Right ventricle myocardium inferior (tissue), 1 donor: ENCODE measurements around the gene PRKX. TPM values are rescaled to one million over a fixed set of nuclear protein-coding genes. Genes with fewer than 3 reads are reported as not detected.
"Not testable (repeated sequence)": the region's sequence is repeated elsewhere in the genome, so short reads cannot be mapped to it uniquely, and the experiment has no call there.

ENCODE experiments used
- ATAC-seq: fragments of 200-7000 bp; cut with Tn5 transposase; one replicate; pipeline ENCODE4 v1.9.1; 2020; ENCODE audit warnings: mild to moderate bottlenecking, moderate library complexity
- DNase-seq: peaks from one replicate; pipeline ENCODE4 v3.0.0; 2021; ENCODE audit errors: missing footprints
- intact Hi-C: fragments of 100-400 bp; cut with DNase I; formaldehyde crosslinking; loops from one replicate; pipeline ENCODE4 v1.11.0; 2022
- total RNA-seq: library from RNA; stranded (reverse); fragmentation: NEBNext Ultra II Directional; extraction: Animal tissue kit (Norgen Biotek cat#: 25700); gene quantifications from one replicate; pipeline ENCODE4 v1.2.1, GENCODE V29; 2021
- donor health status: DM: no; HTN: yes; CAD: no; lungs with severe emphysema.

The PRKX gene
- total RNA-seq, 1 donor from 2014 or later, result 3.8 TPM

DNA sequence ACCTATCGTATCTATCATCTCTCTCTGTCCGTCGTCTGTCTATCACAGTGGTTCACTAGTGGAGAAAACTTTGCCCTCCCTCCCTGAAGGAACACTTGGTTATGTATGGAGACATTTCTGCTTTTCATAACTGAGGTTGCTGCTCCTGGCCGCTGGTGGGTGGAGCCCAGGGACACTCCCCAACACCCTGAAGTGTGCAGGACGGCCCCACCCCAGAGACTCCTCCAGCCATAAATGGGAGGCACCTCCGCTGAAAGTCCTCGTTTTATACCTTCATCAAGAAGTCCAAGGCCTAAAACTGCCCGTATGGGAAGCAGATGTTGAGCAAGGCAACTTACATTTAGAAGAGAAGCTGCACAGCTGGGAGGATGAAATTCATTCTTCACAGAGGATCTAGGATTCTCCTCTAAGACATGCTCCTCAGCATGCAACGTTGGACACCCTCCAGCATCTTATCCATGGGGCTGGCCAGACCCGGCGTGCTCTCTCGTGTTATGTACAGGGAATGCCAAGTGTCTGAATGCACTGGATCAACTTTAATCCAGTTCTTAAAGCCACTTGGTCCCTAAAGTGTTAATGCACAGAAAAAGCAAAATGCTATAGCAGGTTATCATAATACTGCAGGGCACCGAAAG is 43.5 kb downstream of the PRKX start:
- intact Hi-C loops, result no loop called here
- DNase-seq, result no peak
- ATAC-seq, result no peak

DNA sequence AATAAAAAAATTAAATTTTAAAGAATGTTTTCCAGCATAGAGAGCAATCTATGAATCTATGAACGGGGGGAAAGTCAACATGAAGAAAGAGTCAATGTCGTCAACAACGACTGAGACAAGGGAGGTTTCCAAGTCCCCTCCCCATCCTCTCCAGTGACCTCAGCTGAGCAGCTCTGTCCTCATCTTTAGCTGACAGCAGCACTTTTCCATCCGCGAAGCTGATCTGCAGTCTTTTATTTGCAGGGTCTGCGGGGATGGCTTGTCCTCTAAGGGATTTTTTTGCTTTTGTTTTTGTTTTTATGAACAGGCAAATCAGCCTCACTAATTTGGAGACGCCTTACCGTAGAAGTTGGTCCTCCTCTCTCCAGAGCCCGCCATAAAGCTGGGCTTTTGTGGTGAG is 46.5 kb downstream of the PRKX start:
- DNase-seq, result no peak
- intact Hi-C loops, result no loop called here
- no peak for ATAC-seq

DNA sequence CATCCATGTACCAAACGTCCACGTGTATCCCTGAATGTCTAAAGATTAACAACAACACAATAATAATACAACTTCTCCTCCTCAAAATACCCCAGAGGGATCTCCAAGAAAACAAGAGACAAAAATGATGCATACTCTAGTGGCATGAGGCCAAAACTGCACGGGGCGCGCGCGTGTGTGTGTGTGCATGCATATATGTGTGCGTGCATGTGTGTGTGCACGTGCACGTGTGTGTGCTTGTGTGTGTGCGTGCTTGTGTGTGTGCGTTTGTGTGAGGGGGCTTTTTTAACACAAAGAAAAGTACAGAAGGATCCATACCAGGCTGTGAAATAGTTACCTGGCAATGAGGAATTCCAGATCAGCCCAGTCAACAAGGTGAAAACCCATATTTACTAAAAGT is 48.5 kb downstream of the PRKX start:
- DNase-seq (no peak), ATAC-seq (no peak)
- intact Hi-C loops, result no loop called here

DNA sequence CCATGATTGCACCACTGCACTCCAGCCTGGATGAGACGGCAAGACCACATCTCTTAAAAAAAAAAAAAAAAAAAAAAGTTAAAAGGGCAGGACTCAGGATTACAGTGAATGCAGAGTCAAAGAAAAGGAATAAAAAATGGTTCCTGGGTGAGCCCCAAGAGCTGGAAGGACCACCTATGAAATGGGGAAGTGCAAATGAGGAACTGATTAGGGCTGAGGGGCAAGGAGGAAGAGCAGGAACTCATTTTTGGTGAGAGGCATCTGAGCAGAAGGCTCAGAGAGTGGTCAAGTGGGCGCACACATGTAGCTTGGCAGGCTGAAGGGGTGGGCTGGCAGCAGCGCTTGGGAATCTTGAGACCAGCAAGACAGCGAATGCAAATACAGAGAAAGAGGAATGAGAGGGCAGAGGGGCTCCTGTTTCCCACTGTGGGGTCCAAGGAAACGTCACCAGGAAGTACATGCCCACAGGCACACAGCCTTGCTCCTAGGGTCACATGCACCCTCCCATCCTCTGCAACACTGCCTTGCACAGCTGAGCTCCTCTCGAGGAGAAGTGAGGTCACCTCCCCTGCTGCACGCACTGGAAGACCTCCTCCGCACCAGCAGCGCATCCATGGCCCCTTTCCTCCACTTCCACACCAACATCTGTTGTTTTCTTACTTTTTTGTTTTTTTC is 49.7 kb downstream of the PRKX start:
- DNase-seq, ATAC-seq, intact Hi-C loops: not testable (repeated sequence)

DNA sequence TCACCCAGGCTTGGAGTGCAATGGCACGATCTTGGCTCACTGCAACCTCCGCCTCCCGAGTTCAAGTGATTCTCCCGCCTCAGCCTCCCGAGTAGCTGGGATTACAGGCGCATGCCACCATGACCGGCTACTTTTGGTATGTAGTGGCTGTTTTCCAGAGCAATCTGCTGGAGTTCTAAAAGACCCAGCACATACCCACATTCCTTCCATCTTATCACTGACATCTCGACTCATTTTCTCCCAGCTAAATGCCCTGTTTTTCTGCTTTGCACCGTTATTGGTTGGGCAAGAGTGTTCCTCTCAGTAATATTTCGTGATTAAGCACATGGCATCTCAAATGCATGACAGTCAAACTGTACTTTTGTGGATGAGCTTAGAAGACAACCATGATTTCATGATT is 53.7 kb downstream of the PRKX start:
- no peak for DNase-seq
- no peak for ATAC-seq
- intact Hi-C loops, result no loop called here

DNA sequence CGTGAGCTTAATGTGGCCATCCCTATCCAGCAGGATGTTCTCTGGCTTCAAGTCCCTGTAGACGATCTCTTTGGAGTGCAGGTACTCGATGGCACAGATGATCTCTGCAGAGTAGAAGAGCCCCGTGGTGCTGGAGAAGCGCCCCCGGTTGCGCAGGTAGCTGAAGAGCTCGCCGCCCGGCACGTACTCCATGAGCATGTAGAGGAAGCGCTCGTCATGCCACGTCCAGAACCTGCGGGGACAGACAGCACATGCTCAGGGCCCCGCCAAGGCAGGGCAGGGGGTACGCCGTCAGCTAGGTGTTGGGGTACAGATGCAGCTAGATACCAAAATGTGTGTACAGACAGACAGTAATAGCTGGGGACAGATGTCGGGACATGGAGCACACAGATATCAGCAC is 58.3 kb downstream of the PRKX start:
- intact Hi-C loops, result no loop called here
- ATAC-seq (no peak), DNase-seq (no peak)

DNA sequence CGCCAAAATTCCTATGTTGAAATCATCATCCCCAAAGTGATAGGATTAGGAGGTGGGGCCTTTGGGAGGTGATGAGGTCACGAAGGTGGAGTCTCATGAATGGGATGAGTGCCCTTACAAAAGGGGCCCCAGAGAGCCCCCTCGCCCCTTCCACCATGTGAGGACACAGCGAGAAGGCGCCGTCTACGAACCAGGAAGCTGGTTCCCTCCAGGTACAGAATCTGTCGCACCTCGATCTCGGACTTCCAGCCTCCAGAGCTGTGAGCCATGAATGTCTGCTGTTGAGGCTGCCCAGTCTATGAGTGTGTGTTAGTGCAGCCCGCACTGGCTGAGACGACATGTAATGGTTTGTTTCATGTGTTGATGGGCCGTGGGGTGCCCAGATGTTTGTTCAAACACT is 60.3 kb downstream of the PRKX start:
- ATAC-seq (no peak), DNase-seq (no peak)
- intact Hi-C loops, result loop anchor here (5.0 kb wide), 1 partner anchor 59 kb away; the partner anchor contains the start of gene PRKX

DNA sequence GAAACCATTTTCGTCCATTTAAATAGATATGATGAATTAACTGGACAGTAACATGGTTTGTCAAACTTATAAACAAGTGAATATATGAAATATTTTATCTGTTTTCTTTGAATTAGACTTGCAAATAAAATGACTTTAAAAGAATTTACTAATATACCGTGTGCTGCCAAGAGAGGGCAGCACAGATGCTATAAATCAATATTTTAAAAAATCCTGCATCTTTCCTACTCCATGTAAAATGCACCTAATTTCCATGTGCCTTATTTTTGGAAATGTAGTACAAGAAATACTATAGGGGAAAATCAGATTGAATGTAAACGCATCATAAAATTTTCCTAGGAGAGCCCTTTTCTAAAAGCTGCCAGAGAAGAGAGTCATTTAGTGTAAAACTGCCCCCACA is 62.2 kb downstream of the PRKX start:
- ATAC-seq, result no peak
- intact Hi-C loops, result loop anchor here (5.0 kb wide), 1 partner anchor 61 kb away; the partner anchor contains the start of gene PRKX
- no peak for DNase-seq

DNA sequence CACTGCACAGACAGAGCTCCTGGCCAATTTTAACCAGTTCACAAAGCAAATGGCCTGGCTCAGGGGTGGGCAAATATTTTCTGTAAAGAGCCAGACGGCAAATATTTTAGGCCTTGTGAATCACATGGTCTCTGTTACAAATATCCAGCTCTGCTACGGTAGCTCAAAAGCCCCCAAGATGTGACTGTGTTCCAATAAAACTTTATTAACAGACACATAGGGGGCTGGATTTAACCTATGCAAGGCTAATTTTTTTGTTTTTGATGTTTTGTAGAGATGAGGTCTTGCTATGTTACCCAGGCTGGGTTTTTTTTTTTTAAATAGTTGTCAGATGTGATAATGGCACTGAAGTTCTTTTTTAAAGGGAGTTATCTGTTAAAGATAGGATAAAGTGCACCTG is 65.4 kb downstream of the PRKX start:
- intact Hi-C loops, result no loop called here
- ATAC-seq, result no peak
- DNase-seq, result no peak

DNA sequence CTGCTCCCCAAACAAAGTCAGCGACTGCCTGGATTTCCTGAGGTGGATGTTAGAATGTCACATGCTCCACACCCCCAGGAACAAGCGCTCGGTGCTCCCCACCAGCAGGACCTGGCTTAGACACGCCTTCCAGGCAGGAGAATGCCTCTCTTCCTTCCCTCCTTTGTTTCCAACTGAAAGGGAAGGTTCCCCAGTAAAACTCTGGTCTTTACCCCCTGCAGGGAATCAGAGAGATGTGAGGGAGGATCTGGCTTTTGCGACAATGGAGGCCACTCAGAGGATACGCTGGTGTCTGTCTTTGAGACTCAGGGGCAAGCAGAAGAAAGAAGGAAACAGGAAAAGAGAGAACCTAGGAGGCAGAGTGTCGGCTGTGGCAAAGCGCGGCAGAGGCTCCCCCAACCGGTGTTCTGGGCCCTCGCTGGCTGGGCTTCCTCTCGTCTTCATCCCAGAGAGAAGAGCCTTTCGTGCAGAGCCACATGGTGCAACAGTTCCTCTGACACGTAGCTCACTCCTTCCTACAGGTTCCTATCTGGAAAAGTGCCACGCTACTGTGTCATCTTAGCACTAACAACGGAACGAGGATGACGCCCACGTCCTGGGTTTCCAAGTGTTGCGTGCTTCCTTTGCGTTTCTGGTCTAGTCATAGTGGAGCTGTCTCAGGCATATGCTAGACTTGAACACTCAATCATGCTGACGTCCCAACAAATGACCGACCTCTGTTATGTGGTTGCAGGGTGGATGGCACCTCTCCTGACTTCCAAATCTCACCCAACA is 73.4 kb downstream of the PRKX start:
- ATAC-seq, DNase-seq: not testable (repeated sequence)
- intact Hi-C loops, result loop anchor here (10.0 kb wide), 1 partner anchor 525 kb away; no protein-coding TSS in a partner anchor

DNA sequence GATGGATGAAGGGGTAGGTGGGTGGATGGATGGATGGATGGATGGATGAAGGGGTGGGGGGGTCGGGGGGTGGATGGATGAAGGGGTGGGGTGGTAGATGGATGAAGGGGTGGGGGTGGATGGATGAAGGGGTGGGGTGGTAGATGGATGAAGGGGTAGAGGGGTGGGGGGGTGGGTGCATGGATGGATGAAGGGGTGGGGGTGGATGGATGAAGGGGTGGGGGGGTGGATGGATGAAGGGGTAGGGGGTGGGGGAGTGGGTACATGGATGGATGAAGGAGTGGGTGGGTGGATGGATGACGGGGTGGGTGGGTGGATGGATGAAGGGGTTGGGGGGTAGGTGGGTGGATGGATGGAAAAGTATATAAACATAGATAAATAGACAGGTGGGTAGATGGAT is 74.2 kb downstream of the PRKX start:
- DNase-seq (no peak), ATAC-seq (no peak)
- intact Hi-C loops, result loop anchor here (10.0 kb wide), 1 partner anchor 524 kb away; no protein-coding TSS in a partner anchor

DNA sequence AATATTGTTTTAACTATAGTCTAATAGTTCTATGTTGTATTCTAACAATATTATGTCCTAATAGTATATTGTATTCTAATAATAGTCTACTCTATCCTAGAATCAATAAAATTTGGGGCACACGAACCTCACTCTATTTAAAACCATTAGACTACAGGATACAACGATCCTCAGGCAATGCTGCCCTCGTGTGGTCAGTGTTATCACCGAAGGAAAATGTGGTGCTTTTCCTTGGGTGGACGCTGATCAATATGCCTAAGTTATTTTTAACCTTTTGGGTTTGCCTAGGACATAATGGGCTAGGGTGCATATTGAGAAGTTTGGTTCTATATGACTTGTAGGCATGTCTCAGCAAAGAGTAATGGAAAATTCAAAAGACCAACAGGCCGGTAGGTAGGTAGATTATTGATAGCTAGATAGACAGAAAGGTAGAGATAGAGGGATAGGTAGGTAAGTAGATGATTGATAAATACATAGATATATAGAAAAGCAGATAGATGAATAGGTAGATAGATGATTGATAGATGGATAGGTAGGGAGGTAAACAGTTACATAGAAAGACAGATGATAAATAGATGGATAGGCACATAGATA is 75.1 kb downstream of the PRKX start:
- ATAC-seq (no peak), DNase-seq (no peak)
- intact Hi-C loops, result loop anchor here (10.0 kb wide), 1 partner anchor 524 kb away; no protein-coding TSS in a partner anchor

DNA sequence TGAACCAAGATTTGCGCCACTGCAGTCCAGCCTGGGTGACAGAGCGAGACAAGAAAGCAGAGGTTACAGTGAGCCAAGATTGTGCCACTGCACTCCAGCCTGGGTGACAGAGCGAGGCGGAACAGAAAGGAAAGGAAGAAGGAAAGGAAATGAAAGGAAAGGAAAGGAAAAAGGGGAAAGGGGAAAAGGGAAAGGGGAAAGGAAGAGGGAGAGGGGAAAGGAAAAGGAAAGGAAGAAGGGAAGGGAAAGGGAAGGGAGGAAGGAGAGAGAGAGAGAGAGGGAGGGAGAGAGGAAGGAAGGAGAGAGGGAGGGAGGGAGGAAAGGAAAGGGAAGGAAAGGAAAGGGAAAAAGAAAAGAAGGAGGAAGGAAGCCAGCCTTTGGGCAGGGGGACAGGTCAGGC is 76.6 kb downstream of the PRKX start:
- ATAC-seq (no peak), DNase-seq (no peak)
- intact Hi-C loops, result loop anchor here (10.0 kb wide), 1 partner anchor 522 kb away; no protein-coding TSS in a partner anchor

DNA sequence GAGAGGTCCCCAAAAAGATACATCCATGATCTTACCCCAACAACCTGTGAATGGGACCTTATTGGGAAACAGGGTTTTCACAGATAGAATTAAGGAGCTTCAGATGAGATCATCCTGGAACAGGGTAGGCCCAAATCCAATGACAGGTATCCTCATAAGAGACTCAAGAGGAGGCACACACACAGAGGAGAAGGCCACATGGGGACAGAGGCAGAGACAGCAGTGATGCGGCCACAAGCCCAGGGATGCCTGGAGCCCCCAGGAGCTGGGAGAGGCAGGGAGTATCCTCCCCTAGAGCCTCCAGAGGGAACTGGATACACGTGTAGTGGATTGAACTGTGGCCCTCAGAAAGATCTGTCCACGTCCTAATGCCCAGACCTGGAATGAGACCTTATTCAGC is 82.3 kb downstream of the PRKX start:
- DNase-seq (no peak), ATAC-seq (no peak)
- intact Hi-C loops, result loop anchor here (10.0 kb wide), 1 partner anchor 516 kb away; no protein-coding TSS in a partner anchor

DNA sequence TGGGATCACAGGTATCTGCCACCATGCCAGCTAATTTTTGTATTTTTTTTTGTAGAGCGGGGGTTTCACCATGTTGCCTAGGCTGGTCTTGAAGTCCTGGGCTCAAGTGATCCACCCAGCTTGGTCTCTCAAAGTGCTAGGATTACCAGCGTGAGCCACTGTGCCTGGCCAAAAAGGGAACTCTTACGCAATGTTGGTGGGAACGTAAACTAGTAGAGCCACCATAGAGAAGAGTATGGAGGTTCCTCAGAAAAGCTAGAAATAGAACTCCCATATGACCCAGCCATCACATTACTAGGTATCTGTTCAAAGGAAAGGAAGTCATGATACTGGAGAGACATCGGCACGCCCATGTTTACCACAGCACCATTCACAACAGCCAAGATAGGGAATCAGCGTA is 85.9 kb downstream of the PRKX start:
- no peak for DNase-seq
- intact Hi-C loops, result no loop called here
- no peak for ATAC-seq

DNA sequence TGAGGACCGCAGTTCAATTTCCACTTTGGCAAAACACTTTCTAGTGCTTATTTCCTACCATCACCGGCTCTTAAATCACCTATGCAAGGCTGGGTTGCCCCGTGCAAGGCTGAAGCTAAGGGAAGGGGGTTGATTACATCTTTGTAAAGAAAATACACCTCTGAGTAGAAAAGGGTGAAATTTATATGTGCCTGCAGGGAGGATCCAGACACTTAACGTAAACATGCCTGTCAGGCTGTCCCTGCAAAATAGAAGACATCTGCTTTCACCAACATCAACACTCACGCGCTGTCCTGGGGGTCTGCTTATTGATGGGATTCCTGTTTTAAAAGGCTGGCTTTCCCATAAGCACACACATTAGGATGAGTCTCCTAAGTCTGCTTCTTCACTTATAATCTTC is 92.0 kb downstream of the PRKX start:
- intact Hi-C loops, result no loop called here
- no peak for ATAC-seq
- no peak for DNase-seq

DNA sequence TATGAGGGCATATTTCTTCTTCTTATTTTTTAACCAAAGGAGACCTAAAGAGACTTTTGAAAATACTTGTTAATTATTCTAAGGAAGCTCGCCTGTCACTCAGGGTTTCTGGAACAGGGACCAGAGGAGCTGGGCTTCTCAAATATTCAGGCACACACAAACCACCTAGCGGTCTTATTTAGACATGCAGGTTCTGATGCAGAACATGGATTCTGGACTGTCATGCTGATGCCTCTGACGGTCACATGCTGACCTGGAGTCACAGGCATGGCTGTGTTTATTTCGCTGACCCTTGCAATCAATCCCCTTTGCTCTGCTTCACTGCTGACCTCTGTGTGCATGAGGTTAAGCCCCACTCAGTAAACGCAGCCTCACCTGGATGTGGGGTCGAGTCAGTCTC is 101.7 kb downstream of the PRKX start:
- DNase-seq, ATAC-seq, intact Hi-C loops: not testable (repeated sequence)

DNA sequence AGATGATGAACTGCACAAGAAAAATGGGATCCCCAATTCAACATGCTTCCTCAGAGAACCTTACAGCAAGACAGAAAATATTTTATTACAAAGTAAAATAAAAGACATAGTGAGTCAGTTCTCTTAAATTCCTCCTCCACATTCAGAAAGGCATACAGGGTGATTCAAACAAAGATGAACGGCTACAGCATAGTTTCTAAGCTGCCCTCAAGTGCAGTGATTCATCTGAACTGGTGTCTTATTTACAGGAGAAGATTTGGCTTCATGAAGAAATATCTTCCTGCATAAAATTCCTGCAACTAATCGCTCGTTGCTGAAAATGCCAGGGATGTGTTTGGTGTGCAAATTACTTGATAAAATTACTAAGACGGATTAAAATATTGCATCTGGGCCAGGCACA is 103.6 kb downstream of the PRKX start:
- ATAC-seq (no peak), DNase-seq (no peak)
- intact Hi-C loops, result no loop called here

DNA sequence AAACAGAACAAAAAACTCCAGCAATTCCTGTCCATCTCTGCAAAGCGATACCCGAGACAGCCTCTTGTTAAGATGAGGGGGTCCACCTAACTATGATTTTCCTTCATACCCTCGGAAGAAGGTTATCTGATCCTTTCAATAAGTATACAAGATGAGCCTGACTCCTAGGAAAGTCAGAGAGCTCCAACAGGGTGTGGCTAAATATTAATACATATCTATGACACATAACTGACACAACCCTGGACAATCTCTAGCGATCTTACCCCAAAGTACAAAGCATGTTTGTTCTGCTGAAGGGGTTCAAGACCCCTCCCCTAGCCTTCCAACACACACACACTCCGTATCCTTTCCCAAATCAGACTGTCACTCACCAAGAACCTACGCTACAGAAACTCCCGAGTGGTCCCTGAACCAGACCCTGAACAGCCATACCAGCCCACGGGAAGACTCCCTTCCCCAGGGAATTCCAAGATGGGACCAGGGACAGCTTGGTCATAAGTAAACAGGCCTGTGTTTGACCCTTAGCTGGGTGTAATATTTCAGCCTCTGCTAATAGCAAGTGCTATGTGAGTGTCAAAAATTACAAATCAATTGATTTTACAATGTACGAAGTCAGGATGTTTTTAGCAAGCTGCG is 110.3 kb downstream of the PRKX start:
- DNase-seq, result no peak
- intact Hi-C loops, result no loop called here
- ATAC-seq, result no peak
